ENCODE data around the gene NOS1. TPM values are rescaled to one million over a fixed set of nuclear protein-coding genes. Genes with fewer than 3 reads are reported as not detected.

The NOS1 gene
- total and polyA plus RNA-seq, 2 of the 8 experiments (the other 6 are each of a cell fraction or from before 2014, with no cell fraction given) = 1.5 to 2.0 TPM

DNA sequence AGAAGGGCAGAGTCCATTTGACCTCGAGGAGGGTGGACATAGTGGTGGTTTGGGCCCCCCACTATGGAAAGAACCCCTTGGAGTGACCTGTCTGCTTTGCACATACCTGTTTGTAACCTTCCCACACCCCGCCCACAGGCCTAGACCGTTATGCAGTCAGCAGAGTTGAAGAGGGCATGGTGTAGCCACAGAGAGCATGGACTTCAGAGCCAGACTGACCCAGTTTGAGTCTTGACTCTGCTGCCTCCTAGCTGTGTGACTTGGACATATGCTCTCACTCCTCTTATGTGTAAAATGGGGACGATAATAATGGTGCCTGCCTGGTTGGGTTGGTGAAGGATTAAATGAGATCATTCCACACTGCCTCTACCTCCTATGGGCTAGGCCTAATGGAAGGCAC is 40.9 kb upstream of the NOS1 start:
- no peak overlapping the region for H4K91ac ChIP-seq (replicated peaks; ENCODE audit: insufficient read length, low read length)
- no peak overlapping the region for H3K18ac ChIP-seq (ENCODE audit: extremely low read depth, low read length)
- H4K5ac ChIP-seq (ENCODE audit: insufficient read length, low read depth, low read length) = no peak overlapping the region
- no peak overlapping the region for H3K4me3 ChIP-seq (ENCODE audit: extremely low read depth in 1 of 4, insufficient read depth in 2 of 4, low read depth in 3 of 4, low read length in 4 of 4)
- H2BK12ac ChIP-seq (ENCODE audit: low read depth, low read length) = no peak overlapping the region
- no peak overlapping the region for H2AK5ac ChIP-seq (ENCODE audit: low read depth, low read length)
- H3K4me2 ChIP-seq (ENCODE audit: insufficient read depth in 1 of 2, low read depth in 2 of 2, low read length in 2 of 2) = no peak overlapping the region
- no peaks in the 10 kb centered on the region for H4K20me1 ChIP-seq (replicated peaks in 1 of 2; ENCODE audit: control insufficient read depth in 1 of 2, insufficient read depth in 2 of 2, low read length in 2 of 2)
- H3K27ac ChIP-seq (ENCODE audit: low read depth, low read length) = no peak overlapping the region
- no peak overlapping the region for H3K23ac ChIP-seq (ENCODE audit: insufficient read length)
- CTCF ChIA-PET (ENCODE audit: partially characterized antibody) = interaction anchor here (1.0 to 2.2 kb wide), 8 partner anchors 8 to 148 kb away, joined by 3 to 12 read pairs (median 4); no protein-coding TSS in a partner anchor
- no peaks in the 10 kb centered on the region for H3K4me1 ChIP-seq (replicated peaks in 1 of 4; ENCODE audit: control insufficient read depth in 3 of 4, insufficient read depth in 4 of 4, low read length in 3 of 4)
- no peak overlapping the region for H2BK20ac ChIP-seq (ENCODE audit: low read length)
- H3K9ac ChIP-seq (replicated peaks in 1 of 4; ENCODE audit: extremely low read depth in 1 of 4, low read depth in 3 of 4, low read length in 3 of 4) = no peak overlapping the region
- no peak overlapping the region for H2BK120ac ChIP-seq (replicated peaks; ENCODE audit: low read depth, low read length)
- no peak overlapping the region for H2AFZ ChIP-seq (ENCODE audit: low read length)
- no peak overlapping the region for H2BK5ac ChIP-seq (ENCODE audit: low read depth, low read length)
- H3K9me3 ChIP-seq (ENCODE audit: insufficient read depth in 2 of 2, low read depth in 1 of 2, low read length in 1 of 2) = peaks cover 0 to 6% of the 10 kb centered on the region in 2 experiments; a peak in 1 of 4 replicates
- no peak overlapping the region for H3K56ac ChIP-seq (replicated peaks; ENCODE audit: insufficient read length, low read depth, low read length)
- H3K36me3 ChIP-seq (ENCODE audit: control insufficient read depth in 2 of 4, insufficient read depth in 4 of 4, low read length in 3 of 4) = no peaks in the 10 kb centered on the region
- H3K14ac ChIP-seq (ENCODE audit: insufficient read length) = no peak overlapping the region
- DNase-seq (ENCODE audit: low read depth in 1 of 2, low spot score in 2 of 2) = no peak
- no peak overlapping the region for H3K4ac ChIP-seq (replicated peaks; ENCODE audit: insufficient read length, low read depth, low read length)
- H3K79me2 ChIP-seq (ENCODE audit: control insufficient read depth in 1 of 2, insufficient read depth in 2 of 2, low read length in 2 of 2) = no peaks in the 10 kb centered on the region
- no peaks in the 10 kb centered on the region for H3K27me3 ChIP-seq (replicated peaks in 1 of 4; ENCODE audit: control insufficient read depth in 3 of 4, extremely low read depth in 1 of 4, insufficient read depth in 3 of 4, low read length in 3 of 4)
- no peak overlapping the region for H4K8ac ChIP-seq (ENCODE audit: extremely low read depth, insufficient read depth, low read length)
- POLR2A ChIA-PET (ENCODE audit: partially characterized antibody) = no interaction called here
- H3K23me2 ChIP-seq (ENCODE audit: low read depth, low read length) = no peaks in the 10 kb centered on the region; the same call in 1 of the 2 replicates
- peak; percentile 48 for FAIRE-seq
- H3K79me1 ChIP-seq (ENCODE audit: low read depth, low read length) = no peaks in the 10 kb centered on the region
- 78% methylated on average over 4 of the region's 4 CpGs; no CpG with 5 or more reads in 1 of the 2 experiments for WGBS, 2 experiments (ENCODE audit: extremely low coverage in 1 of 2, insufficient coverage in 1 of 2, insufficient read length in 1 of 2, insufficient replicate concordance in 2 of 2, low coverage in 1 of 2, low lambda C conversion rate in 2 of 2, missing lambda C conversion rate in 1 of 2)
- 0 out of 2 replicates have a peak overlapping the region, but pooled peaks have one; percentile 72 for H2BK15ac ChIP-seq (ENCODE audit: low read length)
- TF ChIP-seq PHF8 (conservative IDR thresholded peaks at IDR 0.05; ENCODE audit: low read depth, low read length) = no peak
- no peak for TF ChIP-seq KDM1A (IDR thresholded peaks at IDR 0.05; ENCODE audit: borderline replicate concordance, low read length)
- no peak for TF ChIP-seq SIN3A (conservative IDR thresholded peaks at IDR 0.05 in 1 of 2, IDR thresholded peaks at IDR 0.05 in 1 of 2; ENCODE audit: low read depth in 1 of 2, low read length in 2 of 2)
- TF ChIP-seq TBP (IDR thresholded peaks at IDR 0.05; ENCODE audit: low read depth, low read length) = no peak
- TF ChIP-seq CHD1 (IDR thresholded peaks at IDR 0.05; ENCODE audit: low read depth, low read length) = no peak
- TF ChIP-seq ZNF274 (IDR thresholded peaks at IDR 0.05; ENCODE audit: borderline replicate concordance, extremely low read depth, low read length) = no peak
- TF ChIP-seq, protein P1, sequence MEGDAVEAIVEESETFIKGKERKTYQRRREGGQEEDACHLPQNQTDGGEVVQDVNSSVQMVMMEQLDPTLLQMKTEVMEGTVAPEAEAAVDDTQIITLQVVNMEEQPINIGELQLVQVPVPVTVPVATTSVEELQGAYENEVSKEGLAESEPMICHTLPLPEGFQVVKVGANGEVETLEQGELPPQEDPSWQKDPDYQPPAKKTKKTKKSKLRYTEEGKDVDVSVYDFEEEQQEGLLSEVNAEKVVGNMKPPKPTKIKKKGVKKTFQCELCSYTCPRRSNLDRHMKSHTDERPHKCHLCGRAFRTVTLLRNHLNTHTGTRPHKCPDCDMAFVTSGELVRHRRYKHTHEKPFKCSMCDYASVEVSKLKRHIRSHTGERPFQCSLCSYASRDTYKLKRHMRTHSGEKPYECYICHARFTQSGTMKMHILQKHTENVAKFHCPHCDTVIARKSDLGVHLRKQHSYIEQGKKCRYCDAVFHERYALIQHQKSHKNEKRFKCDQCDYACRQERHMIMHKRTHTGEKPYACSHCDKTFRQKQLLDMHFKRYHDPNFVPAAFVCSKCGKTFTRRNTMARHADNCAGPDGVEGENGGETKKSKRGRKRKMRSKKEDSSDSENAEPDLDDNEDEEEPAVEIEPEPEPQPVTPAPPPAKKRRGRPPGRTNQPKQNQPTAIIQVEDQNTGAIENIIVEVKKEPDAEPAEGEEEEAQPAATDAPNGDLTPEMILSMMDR (IDR thresholded peaks at IDR 0.05; ENCODE audit: control extremely low read depth in 1 of 3, insufficient read depth in 1 of 3, low read depth in 1 of 3, low read length in 3 of 3) = peak; percentile 50 to 77 (median 65)
- TF ChIP-seq, protein P2, sequence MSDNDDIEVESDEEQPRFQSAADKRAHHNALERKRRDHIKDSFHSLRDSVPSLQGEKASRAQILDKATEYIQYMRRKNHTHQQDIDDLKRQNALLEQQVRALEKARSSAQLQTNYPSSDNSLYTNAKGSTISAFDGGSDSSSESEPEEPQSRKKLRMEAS (IDR thresholded peaks at IDR 0.05) = 0 out of 2 replicates have a peak, but pooled peaks have one; percentile 14
- TF ChIP-seq, protein P3, sequence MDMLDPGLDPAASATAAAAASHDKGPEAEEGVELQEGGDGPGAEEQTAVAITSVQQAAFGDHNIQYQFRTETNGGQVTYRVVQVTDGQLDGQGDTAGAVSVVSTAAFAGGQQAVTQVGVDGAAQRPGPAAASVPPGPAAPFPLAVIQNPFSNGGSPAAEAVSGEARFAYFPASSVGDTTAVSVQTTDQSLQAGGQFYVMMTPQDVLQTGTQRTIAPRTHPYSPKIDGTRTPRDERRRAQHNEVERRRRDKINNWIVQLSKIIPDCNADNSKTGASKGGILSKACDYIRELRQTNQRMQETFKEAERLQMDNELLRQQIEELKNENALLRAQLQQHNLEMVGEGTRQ (IDR thresholded peaks at IDR 0.05; ENCODE audit: low read length) = no peak

Data from H1 (cell line).